Measurements from ENCODE around the gene MTG2.

The MTG2 gene

GRCh38 chr20:62136283-62137091 is 46.3 kb upstream of the MTG2 start:
- peak; percentile 69 for DNase-seq
- Histone ChIP-seq H3K27ac (no peak overlapping the region), H3K27me3 (ENCODE audit: insufficient read depth, low read depth, severe bottlenecking) (no peaks in the 10 kb centered on the region), H3K36me3 (peaks cover 98% of the 10 kb centered on the region), H3K9me3 (ENCODE audit: severe bottlenecking) (no peaks in the 10 kb centered on the region), H3K4me3 (ENCODE audit: low read depth, low read length) (no peak overlapping the region)
- TF ChIP-seq, protein P1, sequence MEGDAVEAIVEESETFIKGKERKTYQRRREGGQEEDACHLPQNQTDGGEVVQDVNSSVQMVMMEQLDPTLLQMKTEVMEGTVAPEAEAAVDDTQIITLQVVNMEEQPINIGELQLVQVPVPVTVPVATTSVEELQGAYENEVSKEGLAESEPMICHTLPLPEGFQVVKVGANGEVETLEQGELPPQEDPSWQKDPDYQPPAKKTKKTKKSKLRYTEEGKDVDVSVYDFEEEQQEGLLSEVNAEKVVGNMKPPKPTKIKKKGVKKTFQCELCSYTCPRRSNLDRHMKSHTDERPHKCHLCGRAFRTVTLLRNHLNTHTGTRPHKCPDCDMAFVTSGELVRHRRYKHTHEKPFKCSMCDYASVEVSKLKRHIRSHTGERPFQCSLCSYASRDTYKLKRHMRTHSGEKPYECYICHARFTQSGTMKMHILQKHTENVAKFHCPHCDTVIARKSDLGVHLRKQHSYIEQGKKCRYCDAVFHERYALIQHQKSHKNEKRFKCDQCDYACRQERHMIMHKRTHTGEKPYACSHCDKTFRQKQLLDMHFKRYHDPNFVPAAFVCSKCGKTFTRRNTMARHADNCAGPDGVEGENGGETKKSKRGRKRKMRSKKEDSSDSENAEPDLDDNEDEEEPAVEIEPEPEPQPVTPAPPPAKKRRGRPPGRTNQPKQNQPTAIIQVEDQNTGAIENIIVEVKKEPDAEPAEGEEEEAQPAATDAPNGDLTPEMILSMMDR (IDR thresholded peaks at IDR 0.05; ENCODE audit: low read depth, low read length) = peak; percentile 75

GRCh38 chr20:62137092-62137384 is 45.8 kb upstream of the MTG2 start:
- no peaks in the 10 kb centered on the region for H3K9me3 ChIP-seq (ENCODE audit: severe bottlenecking)
- TF ChIP-seq, protein P1 (IDR thresholded peaks at IDR 0.05; ENCODE audit: low read depth, low read length) = no peak
- no peak for DNase-seq
- H3K27ac ChIP-seq = no peak overlapping the region
- H3K4me3 ChIP-seq (ENCODE audit: low read depth, low read length) = no peak overlapping the region
- no peaks in the 10 kb centered on the region for H3K27me3 ChIP-seq (ENCODE audit: insufficient read depth, low read depth, severe bottlenecking)
- H3K36me3 ChIP-seq = peaks cover 94% of the 10 kb centered on the region

DNA sequence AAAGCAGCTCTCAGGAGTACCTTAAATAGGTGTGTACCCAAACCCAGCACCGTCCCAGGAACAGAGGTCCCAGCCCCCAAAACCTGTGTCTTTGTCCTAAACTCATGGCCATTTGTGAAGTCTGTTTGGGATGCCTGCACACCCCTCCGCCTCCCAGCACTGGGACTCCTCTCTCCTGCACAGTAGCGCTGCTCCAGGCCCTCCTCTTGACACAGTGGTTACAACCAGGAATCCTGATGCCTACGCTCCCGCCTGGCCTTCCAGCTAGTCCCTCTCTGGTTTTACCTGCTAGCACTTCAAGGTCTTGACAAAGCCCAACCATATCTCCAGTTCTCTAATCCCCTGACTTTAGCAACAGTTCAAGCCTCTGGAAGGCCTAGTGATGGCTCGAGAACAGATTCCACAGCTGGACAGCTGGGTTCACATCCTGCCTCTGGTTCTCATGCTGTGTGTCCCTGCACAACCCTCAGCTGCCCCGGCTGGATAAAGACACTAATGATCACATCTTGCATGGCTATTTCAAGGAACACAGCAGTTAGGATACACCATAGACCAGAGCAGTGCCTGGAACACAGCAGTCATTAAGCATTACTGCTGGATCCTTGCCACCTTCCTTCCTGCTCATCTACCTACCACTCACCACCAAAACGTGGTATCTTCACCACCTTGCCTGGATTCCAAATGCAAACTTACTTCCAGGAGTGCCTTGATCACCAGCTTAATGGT is 45.2 kb upstream of the MTG2 start:
- Histone ChIP-seq H3K4me3 (ENCODE audit: low read depth, low read length) (no peak overlapping the region), H3K36me3 (peaks cover 91% of the 10 kb centered on the region), H3K27ac (no peak overlapping the region), H3K9me3 (ENCODE audit: severe bottlenecking) (no peaks in the 10 kb centered on the region), H3K27me3 (ENCODE audit: insufficient read depth, low read depth, severe bottlenecking) (no peaks in the 10 kb centered on the region)
- TF ChIP-seq, protein P1 (IDR thresholded peaks at IDR 0.05; ENCODE audit: low read depth, low read length) = no peak
- DNase-seq = no peak

DNA sequence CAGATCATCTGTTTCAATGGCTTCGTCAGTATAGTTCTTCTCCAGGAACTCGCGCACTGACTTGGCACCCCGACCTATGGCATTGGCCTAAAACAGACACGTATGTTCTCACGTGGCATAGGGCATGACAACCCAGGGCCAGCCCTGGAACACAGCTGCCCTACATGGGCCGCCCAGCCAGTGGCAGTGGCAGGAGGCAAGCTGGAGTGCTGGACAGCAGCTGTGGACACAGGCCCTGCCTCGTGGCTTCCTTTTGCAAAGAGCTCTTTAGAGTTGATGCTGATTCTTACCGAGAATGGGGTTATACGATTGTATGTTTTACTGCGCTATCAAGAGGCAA is 44.7 kb upstream of the MTG2 start:
- H3K27me3 ChIP-seq (ENCODE audit: insufficient read depth, low read depth, severe bottlenecking) = no peaks in the 10 kb centered on the region
- TF ChIP-seq, protein P1 (IDR thresholded peaks at IDR 0.05; ENCODE audit: low read depth, low read length) = no peak
- no peak overlapping the region for H3K27ac ChIP-seq
- H3K36me3 ChIP-seq = peaks cover 85% of the 10 kb centered on the region
- no peaks in the 10 kb centered on the region for H3K9me3 ChIP-seq (ENCODE audit: severe bottlenecking)
- DNase-seq = no peak
- H3K4me3 ChIP-seq (ENCODE audit: low read depth, low read length) = no peak overlapping the region

GRCh38 chr20:62138912-62139311 is 43.9 kb upstream of the MTG2 start:
- Histone ChIP-seq H3K36me3 (peaks cover 78% of the 10 kb centered on the region), H3K9me3 (ENCODE audit: severe bottlenecking) (no peaks in the 10 kb centered on the region), H3K27me3 (ENCODE audit: insufficient read depth, low read depth, severe bottlenecking) (no peaks in the 10 kb centered on the region), H3K4me3 (ENCODE audit: low read depth, low read length) (no peak overlapping the region), H3K27ac (no peak overlapping the region)
- TF ChIP-seq, protein P1 (IDR thresholded peaks at IDR 0.05; ENCODE audit: low read depth, low read length) = no peak
- no peak for DNase-seq

Measured in WERI-Rb-1 (cell line).